HepG2 (cell line): ENCODE results near the gene SENP5. TPM values are rescaled to one million over a fixed set of nuclear protein-coding genes. Genes with fewer than 3 reads are reported as not detected.
A peak's percentile ranks its signal among the peaks of the same experiment; 100 is the strongest.
"Not testable (repeated sequence)": the region's sequence is repeated elsewhere in the genome, so short reads cannot be mapped to it uniquely, and the experiment has no call there.

Experiments used
- AHDC1 ChIP-seq: sonication (generic); formaldehyde crosslinking; IDR thresholded peaks from 2 replicates; pipeline ENCODE4 v1.5.1; 2020; ENCODE audit warnings: mild to moderate bottlenecking, missing genetic modification reagents, borderline replicate concordance
- ATF7 ChIP-seq, 2 experiments: fragments of 450-650 bp in 1 of 2; sonication (generic) in 1 of 2; formaldehyde crosslinking in 1 of 2; IDR thresholded peaks; 2 replicates each; pipeline versions ENCODE4 v1.4.0 to v1.6.1; 2016 to 2020; ENCODE audit warnings: antibody characterized with exemption in 1 of 2, mild to moderate bottlenecking in 1 of 2, missing genetic modification reagents in 1 of 2
- CEBPB ChIP-seq: IDR thresholded peaks from 2 replicates; pipeline ENCODE4 v1.6.1; 2011; ENCODE audit warnings: low read depth, low read length, improper control_type of control experiment, borderline replicate concordance
- FOSL2 ChIP-seq: sonication (generic); formaldehyde crosslinking; IDR thresholded peaks from 2 replicates; pipeline ENCODE4 v1.4.0; 2020; ENCODE audit warnings: missing genetic modification reagents
- GATAD2A ChIP-seq: IDR thresholded peaks from 2 replicates; pipeline ENCODE4 v1.6.1; 2016
- HMG20A ChIP-seq: IDR thresholded peaks from 2 replicates; pipeline ENCODE4 v1.6.1; 2016; ENCODE audit warnings: borderline replicate concordance
- HNF4A ChIP-seq: sonication (generic); formaldehyde crosslinking; IDR thresholded peaks from 2 replicates; pipeline ENCODE4 v1.4.0; 2020; ENCODE audit warnings: missing genetic modification reagents
- MED1 ChIP-seq: sonication (generic); formaldehyde crosslinking; IDR thresholded peaks from 2 replicates; pipeline ENCODE4 v1.4.0; 2020; ENCODE audit warnings: missing genetic modification reagents
- NCOA2 ChIP-seq: sonication (generic); formaldehyde crosslinking; IDR thresholded peaks from 2 replicates; pipeline ENCODE4 v1.8.0; 2022; ENCODE audit warnings: inconsistent platforms
- NR2F6 ChIP-seq, 2 experiments: IDR thresholded peaks; 2 replicates each; pipeline ENCODE4 v1.6.1; 2016; ENCODE audit warnings: antibody characterized with exemption in 1 of 2, mild to moderate bottlenecking in 1 of 2
- POGZ ChIP-seq: sonication (generic); formaldehyde crosslinking; IDR thresholded peaks from 2 replicates; pipeline ENCODE4 v1.4.0; 2020; ENCODE audit warnings: mild to moderate bottlenecking, missing genetic modification reagents
- THRA ChIP-seq: sonication (generic); formaldehyde crosslinking; IDR thresholded peaks from 2 replicates; pipeline ENCODE4 v1.4.0; 2020; ENCODE audit warnings: missing genetic modification reagents, borderline replicate concordance
- USF2 ChIP-seq, 2 experiments: sonication (generic) in 1 of 2; formaldehyde crosslinking in 1 of 2; IDR thresholded peaks; 2 replicates each; pipeline versions ENCODE4 v1.5.1 to v1.6.1; 2011 to 2020; ENCODE audit warnings: borderline replicate concordance in 1 of 2, low read depth in 1 of 2, low read length in 1 of 2, mild to moderate bottlenecking in 1 of 2, missing genetic modification reagents in 1 of 2, moderate library complexity in 1 of 2
- ZBTB33 ChIP-seq: sonication (generic); formaldehyde crosslinking; IDR thresholded peaks from 2 replicates; pipeline ENCODE4 v1.4.0; 2020; ENCODE audit warnings: missing genetic modification reagents
- ZMYM2 ChIP-seq: sonication (generic); formaldehyde crosslinking; IDR thresholded peaks from 2 replicates; pipeline ENCODE4 v1.8.0; 2022; ENCODE audit warnings: mild to moderate bottlenecking, missing genetic modification reagents
- ZMYM4 ChIP-seq: sonication (generic); formaldehyde crosslinking; IDR thresholded peaks from 2 replicates; pipeline ENCODE4 v1.8.1; 2023; ENCODE audit warnings: mild to moderate bottlenecking, missing genetic modification reagents
- ZNF20 ChIP-seq: sonication (generic); formaldehyde crosslinking; IDR thresholded peaks from 2 replicates; pipeline ENCODE4 v1.4.0; 2020; ENCODE audit warnings: mild to moderate bottlenecking, moderate library complexity, missing genetic modification reagents
- ZNF614 ChIP-seq: IDR thresholded peaks from 2 replicates; pipeline ENCODE4 v1.6.1; 2018; ENCODE audit warnings: missing biosample characterization, missing genetic modification reagents, inconsistent platforms, borderline replicate concordance
- polyA plus RNA-seq, 8 experiments: library from polyadenylated mRNA; depleted of rRNA in 3 of 8; stranded (reverse) in 7 of 8; unstranded in 1 of 8; fragments of >200 nt; fragmentation: Illumina TruSeq in 4 of 8; extraction: Trizol in 4 of 8; gene quantifications; 2 replicates each; pipeline versions ENCODE4 v1.2.1 to v1.2.3, GENCODE V29; 2011 to 2016; ENCODE audit warnings: low read depth in 4 of 8, missing spikeins in 1 of 8, mixed read lengths in 1 of 8; ENCODE audit not compliant: insufficient read depth in 1 of 8
- total RNA-seq, 5 experiments: library from RNA; depleted of rRNA; stranded (reverse); fragments of >200 nt; fragmentation: Illumina TruSeq; extraction: Trizol; gene quantifications; 2 replicates each; pipeline ENCODE4 v1.2.3, GENCODE V29; 2016; ENCODE audit warnings: low read depth in 1 of 5

The SENP5 gene
- total and polyA plus RNA-seq, 2 of the 13 experiments (the other 11 are each of a cell fraction or from before 2014, with no cell fraction given) = 17.6 to 30.9 TPM

GRCh38 chr3:196839351-196839750 is 28.4 kb upstream of the SENP5 start (continued):
- peak; percentile 82 for TF ChIP-seq NR2F6 (IDR thresholded peaks at IDR 0.05)
- peak; percentile 89 for TF ChIP-seq NR2F6 (CRISPR knock-in tag; IDR thresholded peaks at IDR 0.05)
- peak; percentile 59; the same call in 1 of the 2 replicates for TF ChIP-seq AHDC1 (CRISPR knock-in tag)
- peak; percentile 48; the same call in 1 of the 2 replicates for TF ChIP-seq NCOA2 (CRISPR knock-in tag)
- TF ChIP-seq HNF4A = peak; percentile 78
- TF ChIP-seq POGZ = peak; percentile 67; the same call in 1 of the 2 replicates
- TF ChIP-seq ZBTB33 (CRISPR knock-in tag) = 0 out of 2 replicates have a peak, but pooled peaks have one; percentile 22
- peak; percentile 55 for TF ChIP-seq FOSL2
- TF ChIP-seq ZMYM4 (CRISPR knock-in tag) = peak; percentile 53; the same call in 1 of the 2 replicates
- TF ChIP-seq MED1 (CRISPR knock-in tag) = peak; percentile 72; the same call in 1 of the 2 replicates
- 0 out of 2 replicates have a peak, but pooled peaks have one; percentile 18 for TF ChIP-seq ATF7 (IDR thresholded peaks at IDR 0.05)
- TF ChIP-seq ATF7 (CRISPR knock-in tag; IDR thresholded peaks at IDR 0.05); USF2 (IDR thresholded peaks at IDR 0.05; ENCODE audit: low read depth, low read length): not testable (repeated sequence)
- TF ChIP-seq THRA (CRISPR knock-in tag) = peak; percentile 61; the same call in 1 of the 2 replicates
- TF ChIP-seq CEBPB = peak; percentile 88
- peak; percentile 96 for TF ChIP-seq ZMYM2 (CRISPR knock-in tag)
- TF ChIP-seq USF2 (CRISPR knock-in tag; IDR thresholded peaks at IDR 0.05; ENCODE audit: borderline replicate concordance) = peak; percentile 67; the same call in 1 of the 2 replicates
- TF ChIP-seq ZNF20 = 0 out of 2 replicates have a peak, but pooled peaks have one; percentile 74
- TF ChIP-seq HMG20A (CRISPR knock-in tag) = peak; percentile 55; the same call in 1 of the 2 replicates
- TF ChIP-seq ZNF614 = 0 out of 2 replicates have a peak, but pooled peaks have one; percentile 28
- peak; percentile 72 for TF ChIP-seq GATAD2A (CRISPR knock-in tag)
